Activated naive CD4-positive, alpha-beta T cell treated with anti-CD3 and anti-CD28 coated beads for 36 hours (primary cell): ENCODE data around the gene KIF6. TPM values are rescaled to one million over a fixed set of nuclear protein-coding genes. Genes with fewer than 3 reads are reported as not detected.

ENCODE experiments used
- CTCF ChIA-PET: fragments of 350-600 bp; sonication (Branson Sonifier 250); formaldehyde crosslinking; loops from one replicate; lab custom pipeline; 2021; ENCODE audit warnings: antibody characterized with exemption; lab: Charles Lee
- DNase-seq: peaks from one replicate; pipeline ENCODE4 v3.0.0-alpha.2; 2020
- H3K27ac Mint-ChIP-seq: one replicate; pipeline ENCODE4 v1.8.0; 2021; ENCODE audit warnings: mild to moderate bottlenecking, mixed read lengths
- H3K27me3 Mint-ChIP-seq: one replicate; pipeline ENCODE4 v1.8.0; 2021; ENCODE audit warnings: low read depth, mixed read lengths
- H3K36me3 Mint-ChIP-seq: one replicate; pipeline ENCODE4 v1.8.0; 2021; ENCODE audit warnings: low read depth, mixed read lengths
- H3K4me1 Mint-ChIP-seq: one replicate; pipeline ENCODE4 v1.8.0; 2021; ENCODE audit warnings: low read depth, mixed read lengths
- H3K4me3 Mint-ChIP-seq: one replicate; pipeline ENCODE4 v1.8.0; 2021; ENCODE audit warnings: mild to moderate bottlenecking, moderate library complexity, mixed read lengths
- H3K9me3 Mint-ChIP-seq: one replicate; pipeline ENCODE4 v1.8.0; 2021; ENCODE audit warnings: mixed read lengths
- intact Hi-C: fragments of 100-400 bp; cut with micrococcal nuclease; formaldehyde crosslinking; loops from one replicate; pipeline ENCODE4 v1.15.1; 2023
- total RNA-seq, 2 experiments: library from RNA; stranded (reverse); gene quantifications; one replicate each; pipeline ENCODE4 v1.2.3, GENCODE V29; 2021

KIF6 gene
- total RNA-seq, 2 experiments from 2014 or later, result 0.10 to 0.30 TPM

DNA sequence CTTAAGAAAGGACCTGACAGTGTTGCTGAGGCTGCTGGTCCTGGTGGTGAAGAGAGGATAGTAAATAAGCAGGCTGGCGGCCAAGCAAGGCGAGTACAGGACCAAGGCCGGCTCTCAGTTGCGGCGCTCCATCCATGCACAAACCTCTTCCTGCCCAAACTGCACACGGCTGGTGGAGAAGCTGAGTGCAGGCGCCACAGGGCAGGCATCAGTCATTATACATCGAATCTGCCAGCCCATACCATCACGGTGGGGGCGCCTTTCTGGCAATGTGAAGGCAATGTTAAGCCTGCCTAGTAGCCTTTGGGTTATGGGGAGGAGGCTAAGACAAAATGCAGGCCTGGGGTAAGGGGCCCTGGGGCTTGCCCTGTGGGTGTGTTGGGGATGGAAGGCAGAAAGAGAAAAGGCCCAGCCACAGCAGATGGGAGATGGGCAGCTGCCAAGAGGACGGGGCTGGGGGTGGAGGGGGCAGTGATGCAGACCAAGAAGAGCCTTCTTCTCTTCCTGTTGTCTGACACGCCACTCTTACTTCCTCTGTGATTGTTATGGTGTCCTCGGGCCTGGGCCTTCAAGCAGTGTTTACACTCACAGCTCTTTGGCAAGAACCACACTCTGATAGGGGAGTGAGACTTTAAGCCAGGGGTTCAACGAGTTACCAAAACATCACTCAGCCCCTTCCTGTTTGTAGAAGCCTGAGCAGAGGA is 382.4 kb downstream of the KIF6 start:
- intact Hi-C loops, result no loop called here
- Mint-ChIP-seq H3K27me3 (peaks cover 13% of the 10 kb centered on the region), H3K27ac (no peak overlapping the region), H3K4me1 (no peaks in the 10 kb centered on the region), H3K36me3 (no peaks in the 10 kb centered on the region), H3K4me3 (no peak overlapping the region), H3K9me3 (no peaks in the 10 kb centered on the region)
- CTCF ChIA-PET, result no interaction called here
- DNase-seq, result no peak

DNA sequence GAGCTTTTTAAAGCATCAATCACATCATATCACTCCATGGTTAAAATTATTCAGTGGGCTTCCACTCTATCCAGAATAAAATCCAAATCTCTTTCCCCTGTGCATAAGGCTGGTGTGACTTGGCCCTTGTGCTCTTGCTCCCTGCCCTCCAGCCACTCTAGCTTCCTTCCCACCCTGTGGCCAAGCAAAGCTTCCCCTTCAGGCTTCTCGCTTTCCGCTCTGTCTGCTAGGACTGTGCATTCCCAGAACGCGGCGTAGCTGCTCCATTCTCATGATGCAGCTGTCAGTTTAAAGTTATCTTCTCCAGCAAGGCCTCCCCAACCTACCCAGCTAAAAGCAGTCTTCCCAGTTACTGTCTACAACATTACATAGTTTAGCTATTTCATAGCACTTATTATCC is 383.3 kb downstream of the KIF6 start:
- CTCF ChIA-PET, result interaction anchor here (1.6 kb wide), 1 partner anchor 39 kb away, joined by 3 read pairs; no protein-coding TSS in a partner anchor
- Mint-ChIP-seq H3K9me3 (no peaks in the 10 kb centered on the region), H3K36me3 (no peaks in the 10 kb centered on the region), H3K4me3 (no peak overlapping the region), H3K27me3 (peaks cover 17% of the 10 kb centered on the region), H3K4me1 (no peaks in the 10 kb centered on the region), H3K27ac (no peak overlapping the region)
- intact Hi-C loops, result no loop called here
- no peak for DNase-seq

GRCh38 chr6:39341352-39341751 is 383.9 kb downstream of the KIF6 start:
- no peak overlapping the region for H3K4me3 Mint-ChIP-seq
- intact Hi-C loops, result no loop called here
- H3K36me3 Mint-ChIP-seq, result no peaks in the 10 kb centered on the region
- H3K27me3 Mint-ChIP-seq, result peaks cover 17% of the 10 kb centered on the region
- H3K9me3 Mint-ChIP-seq, result no peaks in the 10 kb centered on the region
- H3K4me1 Mint-ChIP-seq, result no peaks in the 10 kb centered on the region
- no peak for DNase-seq
- CTCF ChIA-PET, result interaction anchor here (1.6 kb wide), 1 partner anchor 39 kb away, joined by 3 read pairs; no protein-coding TSS in a partner anchor
- no peak overlapping the region for H3K27ac Mint-ChIP-seq

DNA sequence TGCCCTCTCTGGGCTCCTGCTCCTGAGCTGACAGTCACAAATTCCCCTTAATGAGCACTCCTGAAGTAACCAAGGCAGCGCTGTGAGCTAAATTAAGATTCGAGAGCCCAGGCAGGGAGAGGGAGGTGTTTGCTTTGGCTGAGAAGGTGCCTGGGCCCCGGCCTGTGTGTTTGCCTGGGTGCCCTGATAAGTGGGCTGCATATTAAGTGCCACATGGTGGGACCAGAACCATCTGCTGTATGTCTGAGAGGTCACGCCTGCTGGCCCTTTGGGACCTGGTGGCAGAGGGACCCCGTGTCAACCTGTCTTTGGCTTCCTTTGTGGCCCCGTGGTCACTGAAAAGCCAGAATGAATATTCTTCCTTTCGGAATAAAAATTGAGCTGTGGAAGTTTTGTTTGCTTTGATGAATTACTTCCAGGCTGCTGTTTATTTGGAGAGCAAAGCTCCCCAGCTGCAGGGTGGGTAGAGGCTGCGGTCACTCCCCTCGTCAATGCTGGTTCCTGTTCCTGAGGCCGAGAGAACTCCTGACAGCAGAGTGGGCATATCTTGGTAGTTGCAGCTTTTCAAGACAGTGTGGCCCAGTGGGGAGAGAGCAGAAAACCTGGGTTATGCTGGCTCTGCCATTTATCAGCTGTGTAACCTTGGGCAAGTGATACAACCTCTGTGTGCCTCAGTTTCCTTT is 385.2 kb downstream of the KIF6 start:
- Mint-ChIP-seq H3K9me3 (no peaks in the 10 kb centered on the region), H3K27ac (no peak overlapping the region), H3K27me3 (peaks cover 17% of the 10 kb centered on the region), H3K36me3 (no peaks in the 10 kb centered on the region), H3K4me1 (peaks cover 2% of the 10 kb centered on the region), H3K4me3 (no peak overlapping the region)
- CTCF ChIA-PET, result interaction anchor here (1.6 kb wide), 1 partner anchor 37 kb away, joined by 3 read pairs; no protein-coding TSS in a partner anchor
- DNase-seq, result no peak
- intact Hi-C loops, result no loop called here

DNA sequence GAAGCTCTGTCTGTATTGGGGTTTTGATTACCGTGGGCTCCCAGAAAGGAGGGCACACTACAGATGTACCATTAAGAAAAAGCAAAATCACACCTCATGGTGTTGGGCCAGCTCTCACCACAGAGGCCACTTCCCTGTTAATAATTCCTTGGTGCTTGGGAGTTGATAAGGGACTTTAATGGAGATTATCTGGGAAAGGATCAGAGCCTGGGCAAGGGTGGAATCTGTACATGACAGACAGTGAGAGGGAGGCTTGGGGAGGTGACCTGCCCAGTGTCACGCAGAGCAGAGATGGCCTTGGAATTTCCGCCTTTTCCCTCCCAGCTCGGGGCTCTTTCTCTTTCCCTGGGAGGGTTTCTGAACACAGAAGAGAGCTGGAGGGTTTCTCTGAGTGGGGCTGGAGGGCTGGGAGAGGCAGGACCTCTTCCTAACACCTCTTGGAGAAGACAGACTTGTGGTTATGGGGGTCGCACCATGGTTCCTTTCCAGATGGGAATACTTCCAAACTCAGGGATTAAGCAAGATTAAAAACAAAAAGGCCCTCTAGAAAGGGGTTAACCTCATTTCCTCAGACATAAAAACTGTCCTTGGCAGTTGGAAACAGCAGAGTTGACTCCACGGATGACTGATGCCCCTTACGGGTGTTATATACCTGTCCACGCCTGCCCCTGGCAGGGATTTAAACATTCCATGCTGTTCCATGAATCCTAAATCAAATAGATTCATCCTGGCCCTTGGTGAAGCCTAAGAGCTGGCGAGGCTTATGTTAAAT is 385.9 kb downstream of the KIF6 start:
- H3K27me3 Mint-ChIP-seq, result peaks cover 17% of the 10 kb centered on the region
- H3K27ac Mint-ChIP-seq, result no peak overlapping the region
- peaks cover 2% of the 10 kb centered on the region for H3K4me1 Mint-ChIP-seq
- H3K36me3 Mint-ChIP-seq, result no peaks in the 10 kb centered on the region
- no peaks in the 10 kb centered on the region for H3K9me3 Mint-ChIP-seq
- no peak for DNase-seq
- H3K4me3 Mint-ChIP-seq, result no peak overlapping the region
- intact Hi-C loops, result no loop called here
- CTCF ChIA-PET, result no interaction called here

DNA sequence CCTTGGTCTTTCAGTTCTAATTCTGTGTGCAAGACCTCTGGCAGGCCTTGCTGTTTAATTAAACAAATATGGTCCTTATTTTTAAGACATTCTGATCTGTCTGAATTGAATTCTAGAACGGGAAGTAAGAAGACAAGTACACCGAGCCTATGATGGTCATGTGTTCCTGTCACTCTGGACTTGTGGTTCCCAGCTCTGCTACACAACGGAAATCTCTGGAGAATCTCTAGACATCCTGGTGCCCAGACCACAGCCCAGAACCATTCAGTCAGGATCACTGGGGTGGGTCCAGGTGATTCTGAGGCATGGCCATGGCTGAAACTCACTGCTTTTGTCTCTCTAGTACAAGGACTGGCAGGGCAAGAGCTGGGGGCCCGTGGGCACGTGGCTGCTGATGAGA is 386.8 kb downstream of the KIF6 start:
- intact Hi-C loops, result no loop called here
- Mint-ChIP-seq H3K27ac (no peak overlapping the region), H3K4me3 (no peak overlapping the region), H3K36me3 (no peaks in the 10 kb centered on the region), H3K9me3 (no peaks in the 10 kb centered on the region), H3K27me3 (peaks cover 17% of the 10 kb centered on the region), H3K4me1 (peaks cover 2% of the 10 kb centered on the region)
- DNase-seq, result no peak
- CTCF ChIA-PET, result no interaction called here

DNA sequence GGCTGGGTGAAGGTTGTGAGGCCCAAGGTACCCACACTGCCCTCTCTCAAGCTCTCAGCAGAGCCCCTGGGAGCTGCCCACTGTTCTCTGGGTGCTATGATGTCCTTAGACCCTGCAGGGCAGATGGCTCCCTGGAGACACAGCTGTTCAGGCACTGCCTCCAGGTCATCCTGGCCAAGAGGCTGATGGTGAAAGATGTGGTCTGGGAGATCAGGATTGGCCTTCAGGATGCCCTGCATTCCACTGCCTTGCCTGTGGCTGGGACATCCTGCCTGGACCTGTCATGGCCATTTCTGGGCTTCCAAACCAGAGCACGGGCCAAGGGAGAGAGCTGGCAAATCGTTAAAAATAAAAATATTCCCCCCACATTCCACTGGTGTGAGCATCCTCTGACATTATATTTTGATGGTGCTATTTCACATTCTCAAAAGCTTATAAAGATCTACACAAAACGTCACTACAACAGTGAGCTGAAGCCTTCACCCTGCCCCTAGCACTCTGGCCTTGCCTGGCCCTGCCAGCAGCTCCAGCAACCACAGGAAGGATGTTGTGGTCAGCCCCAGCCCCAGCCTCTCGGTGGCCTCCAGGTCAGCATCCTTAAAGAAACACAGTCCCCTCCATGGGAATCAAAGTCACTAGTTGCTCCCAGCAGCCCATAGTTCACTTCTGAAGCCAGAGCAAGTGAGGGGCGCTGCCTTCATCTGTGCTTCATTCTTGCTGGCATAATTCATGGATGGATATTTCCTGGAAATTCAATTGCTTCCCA is 389.2 kb downstream of the KIF6 start:
- intact Hi-C loops, result no loop called here
- H3K4me3 Mint-ChIP-seq, result no peak overlapping the region
- no peak overlapping the region for H3K27ac Mint-ChIP-seq
- no peaks in the 10 kb centered on the region for H3K36me3 Mint-ChIP-seq
- DNase-seq, result no peak
- peaks cover 2% of the 10 kb centered on the region for H3K4me1 Mint-ChIP-seq
- H3K27me3 Mint-ChIP-seq, result peaks cover 29% of the 10 kb centered on the region
- CTCF ChIA-PET, result interaction anchor here (0.6 to 0.9 kb wide), 2 partner anchors 11 to 1343 kb away, joined by 3 read pairs; no protein-coding TSS in a partner anchor
- no peaks in the 10 kb centered on the region for H3K9me3 Mint-ChIP-seq

DNA sequence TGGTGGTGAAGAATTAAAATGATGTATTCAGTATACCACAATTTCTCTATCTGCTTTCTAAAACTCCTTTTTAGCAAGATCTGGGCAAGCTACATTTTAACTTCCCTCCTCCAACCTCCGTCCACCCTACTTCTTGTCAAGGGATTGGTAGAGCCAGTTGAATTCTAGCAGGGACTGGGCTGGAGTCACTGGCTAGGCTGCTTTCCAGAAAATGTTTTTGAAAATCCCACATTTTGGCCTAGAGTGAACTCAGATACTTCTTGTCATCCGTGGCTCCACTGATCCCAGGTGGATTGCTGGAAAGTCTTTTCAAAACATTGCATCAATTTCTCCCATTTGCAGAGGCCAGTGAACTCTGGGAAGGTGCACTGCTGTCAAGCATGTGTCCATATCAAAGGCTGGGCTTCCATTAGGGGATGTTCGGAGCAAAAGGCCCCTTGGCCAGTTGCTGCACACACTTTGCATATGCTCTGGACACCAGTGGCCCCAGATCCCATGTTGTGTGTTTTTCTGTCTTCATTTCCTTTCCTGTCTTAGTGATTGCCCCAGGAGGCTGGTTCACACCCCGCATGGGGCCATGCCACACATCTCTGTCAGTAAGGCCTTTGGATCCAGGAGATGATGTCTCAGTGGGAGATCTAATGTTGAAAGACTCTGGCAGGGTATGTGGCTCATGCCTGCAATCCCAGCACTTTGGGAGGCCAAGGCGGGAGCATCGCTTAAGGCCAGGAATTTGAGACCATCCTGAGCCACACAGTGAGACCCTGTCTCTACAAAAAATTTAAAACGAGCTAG is 391.4 kb downstream of the KIF6 start:
- no peak for DNase-seq
- no peaks in the 10 kb centered on the region for H3K9me3 Mint-ChIP-seq
- no peak overlapping the region for H3K27ac Mint-ChIP-seq
- intact Hi-C loops, result no loop called here
- H3K4me3 Mint-ChIP-seq, result no peak overlapping the region
- H3K27me3 Mint-ChIP-seq, result peaks cover 31% of the 10 kb centered on the region
- no peaks in the 10 kb centered on the region for H3K36me3 Mint-ChIP-seq
- H3K4me1 Mint-ChIP-seq, result peaks cover 2% of the 10 kb centered on the region
- CTCF ChIA-PET, result interaction anchor here (0.6 kb wide), 1 partner anchor 532 kb away, joined by 4 read pairs; no protein-coding TSS in a partner anchor

- Mint-ChIP-seq H3K36me3 (no peaks in the 10 kb centered on the region), H3K27me3 (peaks cover 21% of the 10 kb centered on the region), H3K4me3 (no peak overlapping the region), H3K27ac (no peak overlapping the region), H3K9me3 (no peaks in the 10 kb centered on the region), H3K4me1 (no peaks in the 10 kb centered on the region)
- CTCF ChIA-PET, result interaction anchor here (0.6 to 1.0 kb wide), 3 partner anchors 28 to 164 kb away, joined by 3 read pairs; no protein-coding TSS in a partner anchor
- intact Hi-C loops, result no loop called here
- DNase-seq, result no peak
Observed at GRCh38 chr6:39330476-39330875, 394.7 kb downstream of the KIF6 start.

GRCh38 chr6:39330057-39330456 is 395.2 kb downstream of the KIF6 start:
- Mint-ChIP-seq H3K4me1 (no peaks in the 10 kb centered on the region), H3K9me3 (no peaks in the 10 kb centered on the region), H3K27ac (no peak overlapping the region), H3K36me3 (no peaks in the 10 kb centered on the region), H3K27me3 (peaks cover 21% of the 10 kb centered on the region), H3K4me3 (no peak overlapping the region)
- CTCF ChIA-PET, result interaction anchor here (0.6 kb wide), 1 partner anchor 27 kb away, joined by 3 read pairs; no protein-coding TSS in a partner anchor
- intact Hi-C loops, result no loop called here
- no peak for DNase-seq

GRCh38 chr6:39328066-39328465 is 397.1 kb downstream of the KIF6 start:
- Mint-ChIP-seq H3K4me1 (no peaks in the 10 kb centered on the region), H3K36me3 (no peaks in the 10 kb centered on the region), H3K27ac (no peak overlapping the region), H3K27me3 (peaks cover 21% of the 10 kb centered on the region), H3K9me3 (no peaks in the 10 kb centered on the region), H3K4me3 (no peak overlapping the region)
- intact Hi-C loops, result no loop called here
- CTCF ChIA-PET, result no interaction called here
- DNase-seq, result no peak
